ENCODE results near the gene ITGB7. TPM values are rescaled to one million over a fixed set of nuclear protein-coding genes. Genes with fewer than 3 reads are reported as not detected.
A peak's percentile ranks its signal among the peaks of the same experiment; 100 is the strongest.

The ITGB7 gene
- total and polyA plus RNA-seq, 10 of the 15 experiments (the other 5 are each of a cell fraction or from before 2014, with no cell fraction given) = 54.5 to 487 (median 252) TPM

DNA sequence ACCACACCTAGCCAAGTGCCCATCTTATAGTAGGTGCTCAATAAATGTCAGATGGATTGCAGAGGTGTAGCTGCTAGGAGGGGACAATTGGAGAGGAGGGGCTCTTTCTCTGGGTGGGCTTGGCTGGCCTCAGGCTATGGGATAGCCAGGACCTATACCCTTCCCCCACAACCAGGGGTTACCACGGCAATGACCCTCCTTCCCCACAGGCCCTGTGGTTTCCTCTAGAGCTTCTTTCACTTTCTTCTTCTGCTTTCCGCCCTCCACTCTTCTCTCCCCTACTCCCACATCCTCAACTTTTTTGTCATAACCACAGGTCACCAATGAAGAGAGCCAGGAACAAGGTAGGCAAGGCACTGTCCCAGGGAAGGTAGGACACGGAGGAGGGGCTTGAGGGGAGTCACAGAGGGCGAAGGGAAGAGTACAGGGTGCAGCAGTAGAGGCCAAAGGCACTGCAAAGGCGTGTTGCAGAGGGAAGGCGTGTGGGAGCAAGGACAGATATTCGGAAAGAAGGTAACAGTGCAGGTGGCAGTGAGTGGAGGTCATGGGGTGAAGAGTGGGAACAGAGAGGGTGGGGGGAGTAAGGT lies 1.9 kb upstream of the ITGB7 start (continued):
- TF ChIP-seq, protein P1, sequence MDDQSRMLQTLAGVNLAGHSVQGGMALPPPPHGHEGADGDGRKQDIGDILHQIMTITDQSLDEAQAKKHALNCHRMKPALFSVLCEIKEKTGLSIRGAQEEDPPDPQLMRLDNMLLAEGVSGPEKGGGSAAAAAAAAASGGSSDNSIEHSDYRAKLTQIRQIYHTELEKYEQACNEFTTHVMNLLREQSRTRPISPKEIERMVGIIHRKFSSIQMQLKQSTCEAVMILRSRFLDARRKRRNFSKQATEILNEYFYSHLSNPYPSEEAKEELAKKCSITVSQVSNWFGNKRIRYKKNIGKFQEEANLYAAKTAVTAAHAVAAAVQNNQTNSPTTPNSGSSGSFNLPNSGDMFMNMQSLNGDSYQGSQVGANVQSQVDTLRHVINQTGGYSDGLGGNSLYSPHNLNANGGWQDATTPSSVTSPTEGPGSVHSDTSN (IDR thresholded peaks at IDR 0.05; ENCODE audit: insufficient replicate concordance, low read depth, low read length) = no peak
- TF ChIP-seq SREBF2 (IDR thresholded peaks at IDR 0.05; ENCODE audit: low read length) (no peak), CBX5 (IDR thresholded peaks at IDR 0.05; ENCODE audit: low read depth) (no peak), ZNF207 (IDR thresholded peaks at IDR 0.05; ENCODE audit: borderline replicate concordance) (no peak), HDAC2 (IDR thresholded peaks at IDR 0.05) (no peak), FOXM1 (IDR thresholded peaks at IDR 0.05; ENCODE audit: low read depth, low read length) (no peak), GATAD2B (conservative IDR thresholded peaks at IDR 0.05; ENCODE audit: low read depth) (peak; percentile 73), KAT2A (conservative IDR thresholded peaks at IDR 0.05; ENCODE audit: control insufficient read depth, low read depth, low read length) (no peak), ZNF384 (IDR thresholded peaks at IDR 0.05; ENCODE audit: borderline replicate concordance, low read depth, low read length) (no peak), ETV6 (conservative IDR thresholded peaks at IDR 0.05 in 1 of 2, IDR thresholded peaks at IDR 0.05 in 1 of 2; ENCODE audit: borderline replicate concordance in 1 of 2, low read depth in 1 of 2) (peak in 1 of 2 experiments; percentile 75; a peak in 2 of 4 replicates), LARP7 (IDR thresholded peaks at IDR 0.05) (no peak; the same call in 1 of the 2 replicates), IKZF1 (conservative IDR thresholded peaks at IDR 0.05) (peak; percentile 93)
- TF ChIP-seq, protein P2, sequence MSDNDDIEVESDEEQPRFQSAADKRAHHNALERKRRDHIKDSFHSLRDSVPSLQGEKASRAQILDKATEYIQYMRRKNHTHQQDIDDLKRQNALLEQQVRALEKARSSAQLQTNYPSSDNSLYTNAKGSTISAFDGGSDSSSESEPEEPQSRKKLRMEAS (IDR thresholded peaks at IDR 0.05; ENCODE audit: low read depth, low read length) = no peak
- TF ChIP-seq, protein P3, sequence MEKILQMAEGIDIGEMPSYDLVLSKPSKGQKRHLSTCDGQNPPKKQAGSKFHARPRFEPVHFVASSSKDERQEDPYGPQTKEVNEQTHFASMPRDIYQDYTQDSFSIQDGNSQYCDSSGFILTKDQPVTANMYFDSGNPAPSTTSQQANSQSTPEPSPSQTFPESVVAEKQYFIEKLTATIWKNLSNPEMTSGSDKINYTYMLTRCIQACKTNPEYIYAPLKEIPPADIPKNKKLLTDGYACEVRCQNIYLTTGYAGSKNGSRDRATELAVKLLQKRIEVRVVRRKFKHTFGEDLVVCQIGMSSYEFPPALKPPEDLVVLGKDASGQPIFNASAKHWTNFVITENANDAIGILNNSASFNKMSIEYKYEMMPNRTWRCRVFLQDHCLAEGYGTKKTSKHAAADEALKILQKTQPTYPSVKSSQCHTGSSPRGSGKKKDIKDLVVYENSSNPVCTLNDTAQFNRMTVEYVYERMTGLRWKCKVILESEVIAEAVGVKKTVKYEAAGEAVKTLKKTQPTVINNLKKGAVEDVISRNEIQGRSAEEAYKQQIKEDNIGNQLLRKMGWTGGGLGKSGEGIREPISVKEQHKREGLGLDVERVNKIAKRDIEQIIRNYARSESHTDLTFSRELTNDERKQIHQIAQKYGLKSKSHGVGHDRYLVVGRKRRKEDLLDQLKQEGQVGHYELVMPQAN (conservative IDR thresholded peaks at IDR 0.05) = no peak
- TF ChIP-seq, protein P4, sequence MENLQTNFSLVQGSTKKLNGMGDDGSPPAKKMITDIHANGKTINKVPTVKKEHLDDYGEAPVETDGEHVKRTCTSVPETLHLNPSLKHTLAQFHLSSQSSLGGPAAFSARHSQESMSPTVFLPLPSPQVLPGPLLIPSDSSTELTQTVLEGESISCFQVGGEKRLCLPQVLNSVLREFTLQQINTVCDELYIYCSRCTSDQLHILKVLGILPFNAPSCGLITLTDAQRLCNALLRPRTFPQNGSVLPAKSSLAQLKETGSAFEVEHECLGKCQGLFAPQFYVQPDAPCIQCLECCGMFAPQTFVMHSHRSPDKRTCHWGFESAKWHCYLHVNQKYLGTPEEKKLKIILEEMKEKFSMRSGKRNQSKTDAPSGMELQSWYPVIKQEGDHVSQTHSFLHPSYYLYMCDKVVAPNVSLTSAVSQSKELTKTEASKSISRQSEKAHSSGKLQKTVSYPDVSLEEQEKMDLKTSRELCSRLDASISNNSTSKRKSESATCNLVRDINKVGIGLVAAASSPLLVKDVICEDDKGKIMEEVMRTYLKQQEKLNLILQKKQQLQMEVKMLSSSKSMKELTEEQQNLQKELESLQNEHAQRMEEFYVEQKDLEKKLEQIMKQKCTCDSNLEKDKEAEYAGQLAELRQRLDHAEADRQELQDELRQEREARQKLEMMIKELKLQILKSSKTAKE (IDR thresholded peaks at IDR 0.05; ENCODE audit: low read depth, poor library complexity, severe bottlenecking) = peak; percentile 61
- TF ChIP-seq, protein P5, sequence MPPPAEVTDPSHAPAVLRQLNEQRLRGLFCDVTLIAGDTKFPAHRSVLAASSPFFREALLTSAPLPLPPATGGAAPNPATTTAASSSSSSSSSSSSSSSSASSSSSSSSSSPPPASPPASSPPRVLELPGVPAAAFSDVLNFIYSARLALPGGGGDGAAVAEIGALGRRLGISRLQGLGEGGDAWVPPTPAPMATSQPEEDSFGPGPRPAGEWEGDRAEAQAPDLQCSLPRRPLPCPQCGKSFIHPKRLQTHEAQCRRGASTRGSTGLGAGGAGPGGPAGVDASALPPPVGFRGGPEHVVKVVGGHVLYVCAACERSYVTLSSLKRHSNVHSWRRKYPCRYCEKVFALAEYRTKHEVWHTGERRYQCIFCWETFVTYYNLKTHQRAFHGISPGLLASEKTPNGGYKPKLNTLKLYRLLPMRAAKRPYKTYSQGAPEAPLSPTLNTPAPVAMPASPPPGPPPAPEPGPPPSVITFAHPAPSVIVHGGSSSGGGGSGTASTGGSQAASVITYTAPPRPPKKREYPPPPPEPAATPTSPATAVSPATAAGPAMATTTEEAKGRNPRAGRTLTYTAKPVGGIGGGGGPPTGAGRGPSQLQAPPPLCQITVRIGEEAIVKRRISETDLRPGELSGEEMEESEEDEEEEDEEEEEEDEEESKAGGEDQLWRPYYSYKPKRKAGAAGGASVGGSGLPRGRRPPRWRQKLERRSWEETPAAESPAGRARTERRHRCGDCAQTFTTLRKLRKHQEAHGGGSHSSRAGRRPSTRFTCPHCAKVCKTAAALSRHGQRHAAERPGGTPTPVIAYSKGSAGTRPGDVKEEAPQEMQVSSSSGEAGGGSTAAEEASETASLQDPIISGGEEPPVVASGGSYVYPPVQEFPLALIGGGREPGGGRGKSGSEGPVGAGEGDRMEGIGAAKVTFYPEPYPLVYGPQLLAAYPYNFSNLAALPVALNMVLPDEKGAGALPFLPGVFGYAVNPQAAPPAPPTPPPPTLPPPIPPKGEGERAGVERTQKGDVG (CRISPR knock-in tag; IDR thresholded peaks at IDR 0.05) = no peak
- TF ChIP-seq, protein P6, sequence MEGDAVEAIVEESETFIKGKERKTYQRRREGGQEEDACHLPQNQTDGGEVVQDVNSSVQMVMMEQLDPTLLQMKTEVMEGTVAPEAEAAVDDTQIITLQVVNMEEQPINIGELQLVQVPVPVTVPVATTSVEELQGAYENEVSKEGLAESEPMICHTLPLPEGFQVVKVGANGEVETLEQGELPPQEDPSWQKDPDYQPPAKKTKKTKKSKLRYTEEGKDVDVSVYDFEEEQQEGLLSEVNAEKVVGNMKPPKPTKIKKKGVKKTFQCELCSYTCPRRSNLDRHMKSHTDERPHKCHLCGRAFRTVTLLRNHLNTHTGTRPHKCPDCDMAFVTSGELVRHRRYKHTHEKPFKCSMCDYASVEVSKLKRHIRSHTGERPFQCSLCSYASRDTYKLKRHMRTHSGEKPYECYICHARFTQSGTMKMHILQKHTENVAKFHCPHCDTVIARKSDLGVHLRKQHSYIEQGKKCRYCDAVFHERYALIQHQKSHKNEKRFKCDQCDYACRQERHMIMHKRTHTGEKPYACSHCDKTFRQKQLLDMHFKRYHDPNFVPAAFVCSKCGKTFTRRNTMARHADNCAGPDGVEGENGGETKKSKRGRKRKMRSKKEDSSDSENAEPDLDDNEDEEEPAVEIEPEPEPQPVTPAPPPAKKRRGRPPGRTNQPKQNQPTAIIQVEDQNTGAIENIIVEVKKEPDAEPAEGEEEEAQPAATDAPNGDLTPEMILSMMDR (IDR thresholded peaks at IDR 0.05 in 2 of 3, conservative IDR thresholded peaks at IDR 0.05 in 1 of 3; ENCODE audit: control insufficient read depth in 2 of 3, extremely low read depth in 1 of 3, insufficient read depth in 1 of 3, low read depth in 3 of 3, low read length in 3 of 3) = no peak

Data from GM12878 (cell line).